Prostate gland (tissue), 2 donors: ENCODE data around the gene ZFAND3.

ENCODE experiments used
- CTCF ChIP-seq, 4 experiments: fragments of 200-600 bp in 2 of 4; fragments of 450-650 bp in 2 of 4; sonication (generic) in 2 of 4; IDR thresholded peaks; 1 replicate in 3 of 4; 2 replicates in 1 of 4; pipeline ENCODE4 v1.5.1; 2016 to 2019; ENCODE audit warnings: antibody characterized with exemption in 4 of 4, mild to moderate bottlenecking in 2 of 4, moderate library complexity in 2 of 4
- POLR2A ChIP-seq: fragments of 450-650 bp; IDR thresholded peaks from one replicate; pipeline ENCODE4 v1.6.1; 2016; ENCODE audit warnings: antibody characterized with exemption, mild to moderate bottlenecking
- POLR2AphosphoS5 ChIP-seq: sonication (generic); formaldehyde crosslinking; IDR thresholded peaks from one replicate; pipeline ENCODE4 v1.6.1; 2017; ENCODE audit warnings: antibody characterized with exemption

DNA sequence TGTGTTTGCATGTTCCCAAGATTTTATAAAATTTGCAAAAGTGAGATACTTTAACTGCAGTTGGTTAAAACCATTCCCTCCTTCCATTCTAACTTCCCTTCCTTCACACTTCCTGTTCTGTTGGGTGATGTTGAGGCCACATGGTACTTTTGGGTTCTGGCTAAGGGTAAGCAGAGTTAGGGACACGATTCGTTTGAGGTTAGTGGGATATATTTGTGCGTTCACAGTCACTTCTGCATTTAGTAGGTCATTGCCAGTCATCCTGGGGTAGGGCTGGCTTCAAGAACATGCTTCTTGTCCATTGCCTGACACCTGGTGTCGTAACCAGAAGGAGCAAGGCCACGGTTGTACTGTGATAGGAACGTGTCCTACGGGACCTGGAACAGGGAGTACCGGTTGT lies 340.1 kb downstream of the ZFAND3 start:
- TF ChIP-seq CTCF (IDR thresholded peaks at IDR 0.05) (no peak), POLR2A (no peak), POLR2AphosphoS5 (no peak)
